Liver (tissue), 3 donors: ENCODE measurements around the gene HERC6.
"Not testable (repeated sequence)": the region's sequence is repeated elsewhere in the genome, so short reads cannot be mapped to it uniquely, and the experiment has no call there.

Experiments used
- CTCF ChIP-seq: fragments of 150-350 bp; IDR thresholded peaks from 2 replicates; pipeline ENCODE4 v1.5.1; 2017; ENCODE audit warnings: improper control_type of control experiment, low read depth, low read length; ENCODE audit not compliant: missing input control
- FOXA1 ChIP-seq: IDR thresholded peaks from 2 replicates; pipeline ENCODE4 v1.6.1; 2016; ENCODE audit warnings: antibody characterized with exemption
- JUND ChIP-seq, 2 donors: IDR thresholded peaks; 2 replicates each; pipeline ENCODE4 v1.6.1; 2016; ENCODE audit warnings: antibody characterized with exemption in 2 of 2
- RAD21 ChIP-seq, 2 donors: IDR thresholded peaks; 2 replicates each; pipeline ENCODE4 v1.6.1; 2016; ENCODE audit warnings: antibody characterized with exemption in 2 of 2, mild to moderate bottlenecking in 2 of 2
- REST ChIP-seq: IDR thresholded peaks from 2 replicates; pipeline ENCODE4 v1.6.1; 2016; ENCODE audit warnings: antibody characterized with exemption, mild to moderate bottlenecking
- YY1 ChIP-seq: IDR thresholded peaks from 2 replicates; pipeline ENCODE4 v1.6.1; 2016; ENCODE audit warnings: antibody characterized with exemption, mild to moderate bottlenecking
- TF ChIP-seq, protein P1 (sequence below): IDR thresholded peaks from 2 replicates; pipeline ENCODE4 v1.6.1; 2016; ENCODE audit warnings: antibody characterized with exemption
- donor health status: healthy.
- donor health status: healthy.

GRCh38 chr4:88348761-88349160, 29.9 kb upstream of the HERC6 start:
- TF ChIP-seq CTCF; JUND (IDR thresholded peaks at IDR 0.05); REST; YY1; FOXA1; RAD21 (IDR thresholded peaks at IDR 0.05): not testable (repeated sequence)
- TF ChIP-seq, protein P1, sequence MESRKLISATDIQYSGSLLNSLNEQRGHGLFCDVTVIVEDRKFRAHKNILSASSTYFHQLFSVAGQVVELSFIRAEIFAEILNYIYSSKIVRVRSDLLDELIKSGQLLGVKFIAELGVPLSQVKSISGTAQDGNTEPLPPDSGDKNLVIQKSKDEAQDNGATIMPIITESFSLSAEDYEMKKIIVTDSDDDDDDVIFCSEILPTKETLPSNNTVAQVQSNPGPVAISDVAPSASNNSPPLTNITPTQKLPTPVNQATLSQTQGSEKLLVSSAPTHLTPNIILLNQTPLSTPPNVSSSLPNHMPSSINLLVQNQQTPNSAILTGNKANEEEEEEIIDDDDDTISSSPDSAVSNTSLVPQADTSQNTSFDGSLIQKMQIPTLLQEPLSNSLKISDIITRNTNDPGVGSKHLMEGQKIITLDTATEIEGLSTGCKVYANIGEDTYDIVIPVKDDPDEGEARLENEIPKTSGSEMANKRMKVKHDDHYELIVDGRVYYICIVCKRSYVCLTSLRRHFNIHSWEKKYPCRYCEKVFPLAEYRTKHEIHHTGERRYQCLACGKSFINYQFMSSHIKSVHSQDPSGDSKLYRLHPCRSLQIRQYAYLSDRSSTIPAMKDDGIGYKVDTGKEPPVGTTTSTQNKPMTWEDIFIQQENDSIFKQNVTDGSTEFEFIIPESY: not testable (repeated sequence)
